GM19455 (cell line): ENCODE results near the gene CASD1.
A peak's percentile ranks its signal among the peaks of the same experiment; 100 is the strongest.

Source experiments
- ATAC-seq: cut with Tn5 transposase; IDR thresholded peaks from one replicate; pipeline ENCODE4 v1.9.1; 2021; ENCODE audit not compliant: unreplicated experiment

The CASD1 gene

GRCh38 chr7:94579470-94579869, 69.9 kb downstream of the CASD1 start:
- ATAC-seq: no peak

GRCh38 chr7:94580601-94581000, 71.0 kb downstream of the CASD1 start:
- ATAC-seq: no peak

- no peak for ATAC-seq
Observed at GRCh38 chr7:94584113-94584512, 74.5 kb downstream of the CASD1 start.

- no peak for ATAC-seq
Observed at GRCh38 chr7:94588075-94588474, 78.5 kb downstream of the CASD1 start.

GRCh38 chr7:94590526-94591162, 81.0 kb downstream of the CASD1 start:
- ATAC-seq: no peak

GRCh38 chr7:94591176-94591575, 81.6 kb downstream of the CASD1 start:
- ATAC-seq: no peak

- no peak for ATAC-seq
Observed at GRCh38 chr7:94594882-94595281, 85.3 kb downstream of the CASD1 start.

GRCh38 chr7:94595717-94596116, 86.1 kb downstream of the CASD1 start:
- no peak for ATAC-seq

GRCh38 chr7:94600267-94600666, 90.7 kb downstream of the CASD1 start:
- ATAC-seq: no peak

- no peak for ATAC-seq
Observed at GRCh38 chr7:94602181-94602580, 92.6 kb downstream of the CASD1 start.

GRCh38 chr7:94605031-94605430, 95.4 kb downstream of the CASD1 start:
- peak; percentile 65 for ATAC-seq
